T-helper 17 cell (primary cell): ENCODE data around the gene HMCN2. TPM values are rescaled to one million over a fixed set of nuclear protein-coding genes. Genes with fewer than 3 reads are reported as not detected.
A peak's percentile ranks its signal among the peaks of the same experiment; 100 is the strongest.

Experiments
- ATAC-seq: fragments of 150-1000 bp; cut with Tn5 transposase; 2 replicates; pipeline ENCODE4 v1.10.0; 2021; ENCODE audit warnings: mild to moderate bottlenecking, moderate library complexity
- DNase-seq, 3 donors: peaks; one replicate each; pipeline versions ENCODE4 v3.0.0 to v3.0.0-alpha.2; 2020 to 2021
- H3K9me3 ChIP-seq: one replicate; pipeline ENCODE4 v1.7.0; 2013; ENCODE audit warnings: low read length, mild to moderate bottlenecking; ENCODE audit not compliant: control insufficient read depth, poor library complexity, severe bottlenecking
- H3K27ac Mint-ChIP-seq: one replicate; pipeline ENCODE4 v1.8.0; 2022; ENCODE audit warnings: mild to moderate bottlenecking, moderate library complexity, mixed read lengths
- H3K27me3 Mint-ChIP-seq: one replicate; pipeline ENCODE4 v1.8.0; 2022; ENCODE audit warnings: mixed read lengths
- H3K36me3 Mint-ChIP-seq: one replicate; pipeline ENCODE4 v1.8.0; 2022; ENCODE audit warnings: low read depth, mixed read lengths
- H3K4me1 Mint-ChIP-seq: one replicate; pipeline ENCODE4 v1.8.0; 2022; ENCODE audit warnings: mild to moderate bottlenecking, mixed read lengths
- H3K4me3 Mint-ChIP-seq: one replicate; pipeline ENCODE4 v1.8.0; 2022; ENCODE audit warnings: mild to moderate bottlenecking, moderate library complexity, mixed read lengths
- total RNA-seq, 4 donors: library from RNA in 2 of 4; stranded (reverse) in 2 of 4; gene quantifications; one replicate each; pipeline ENCODE4 v1.2.3 and lab custom pipeline; 2022 to 2026

Gene HMCN2
- total RNA-seq, 2 donors from 2014 or later: 0.12 TPM; not detected in 1

- no peak overlapping the region for H3K27ac Mint-ChIP-seq
- H3K4me1 Mint-ChIP-seq: peaks cover 2% of the 10 kb centered on the region
- H3K27me3 Mint-ChIP-seq: peaks cover 39% of the 10 kb centered on the region
- H3K4me3 Mint-ChIP-seq: no peak overlapping the region
- H3K36me3 Mint-ChIP-seq: peaks cover 2% of the 10 kb centered on the region
- DNase-seq (no peak), ATAC-seq (no peak)
- no peaks in the 10 kb centered on the region for H3K9me3 ChIP-seq
Measured at GRCh38 chr9:130424595-130425454, 159.3 kb downstream of the HMCN2 start.

GRCh38 chr9:130425741-130426466, 160.3 kb downstream of the HMCN2 start:
- peaks cover 42% of the 10 kb centered on the region for H3K27me3 Mint-ChIP-seq

GRCh38 chr9:130426467-130426773, 160.9 kb downstream of the HMCN2 start:
- no peak for ATAC-seq
- H3K9me3 ChIP-seq: no peaks in the 10 kb centered on the region
- DNase-seq: no peak
- Mint-ChIP-seq H3K4me1 (peaks cover 2% of the 10 kb centered on the region), H3K4me3 (no peak overlapping the region), H3K36me3 (peaks cover 3% of the 10 kb centered on the region), H3K27me3 (peaks cover 42% of the 10 kb centered on the region), H3K27ac (no peak overlapping the region)

More at GRCh38 chr9:130425741-130426466, 160.3 kb downstream of the HMCN2 start:
- DNase-seq (no peak), ATAC-seq (no peak)
- H3K36me3 Mint-ChIP-seq: peaks cover 3% of the 10 kb centered on the region
- no peaks in the 10 kb centered on the region for H3K9me3 ChIP-seq
- no peak overlapping the region for H3K27ac Mint-ChIP-seq
- no peak overlapping the region for H3K4me3 Mint-ChIP-seq
- peaks cover 2% of the 10 kb centered on the region for H3K4me1 Mint-ChIP-seq

GRCh38 chr9:130426883-130427282, 161.3 kb downstream of the HMCN2 start:
- no peak for ATAC-seq
- Mint-ChIP-seq H3K27me3 (peaks cover 37% of the 10 kb centered on the region), H3K27ac (no peak overlapping the region), H3K4me3 (no peak overlapping the region), H3K36me3 (peaks cover 3% of the 10 kb centered on the region), H3K4me1 (peaks cover 2% of the 10 kb centered on the region)
- no peaks in the 10 kb centered on the region for H3K9me3 ChIP-seq
- no peak for DNase-seq

- Mint-ChIP-seq H3K27ac (no peak overlapping the region), H3K4me1 (peaks cover 2% of the 10 kb centered on the region), H3K36me3 (peaks cover 3% of the 10 kb centered on the region), H3K27me3 (peaks cover 35% of the 10 kb centered on the region), H3K4me3 (no peak overlapping the region)
- no peaks in the 10 kb centered on the region for H3K9me3 ChIP-seq
- ATAC-seq (no peak), DNase-seq (no peak)
Measured at GRCh38 chr9:130427326-130427725, 161.8 kb downstream of the HMCN2 start.

GRCh38 chr9:130428086-130428665, 162.6 kb downstream of the HMCN2 start:
- peaks cover 4% of the 10 kb centered on the region for H3K4me1 Mint-ChIP-seq
- peaks cover 3% of the 10 kb centered on the region for H3K36me3 Mint-ChIP-seq
- no peaks in the 10 kb centered on the region for H3K9me3 ChIP-seq
- ATAC-seq (no peak), DNase-seq (no peak)
- peaks cover 34% of the 10 kb centered on the region for H3K27me3 Mint-ChIP-seq
- no peak overlapping the region for H3K4me3 Mint-ChIP-seq
- no peak overlapping the region for H3K27ac Mint-ChIP-seq

- ATAC-seq (no peak), DNase-seq (no peak)
- Mint-ChIP-seq H3K4me1 (peaks cover 4% of the 10 kb centered on the region), H3K27me3 (peaks cover 29% of the 10 kb centered on the region), H3K4me3 (no peak overlapping the region), H3K36me3 (peaks cover 3% of the 10 kb centered on the region), H3K27ac (no peak overlapping the region)
- H3K9me3 ChIP-seq: no peaks in the 10 kb centered on the region
Measured at GRCh38 chr9:130429381-130429780, 163.8 kb downstream of the HMCN2 start.

GRCh38 chr9:130429831-130430230, 164.3 kb downstream of the HMCN2 start:
- no peaks in the 10 kb centered on the region for H3K9me3 ChIP-seq
- peaks cover 4% of the 10 kb centered on the region for H3K4me1 Mint-ChIP-seq
- no peak overlapping the region for H3K4me3 Mint-ChIP-seq
- DNase-seq (no peak), ATAC-seq (no peak)
- peaks cover 3% of the 10 kb centered on the region for H3K36me3 Mint-ChIP-seq
- H3K27me3 Mint-ChIP-seq: peaks cover 27% of the 10 kb centered on the region
- no peak overlapping the region for H3K27ac Mint-ChIP-seq

GRCh38 chr9:130430232-130430631, 164.7 kb downstream of the HMCN2 start:
- Mint-ChIP-seq H3K4me3 (peak overlapping the region; percentile 5), H3K27me3 (peaks cover 27% of the 10 kb centered on the region), H3K27ac (no peak overlapping the region), H3K4me1 (peaks cover 4% of the 10 kb centered on the region), H3K36me3 (peaks cover 3% of the 10 kb centered on the region)
- no peak for DNase-seq
- no peak for ATAC-seq
- no peaks in the 10 kb centered on the region for H3K9me3 ChIP-seq

- no peaks in the 10 kb centered on the region for H3K9me3 ChIP-seq
- no peak for DNase-seq
- peaks cover 4% of the 10 kb centered on the region for H3K4me1 Mint-ChIP-seq
- ATAC-seq: no peak
- H3K36me3 Mint-ChIP-seq: peaks cover 3% of the 10 kb centered on the region
- H3K27ac Mint-ChIP-seq: no peak overlapping the region
- H3K27me3 Mint-ChIP-seq: peaks cover 30% of the 10 kb centered on the region
- H3K4me3 Mint-ChIP-seq: no peak overlapping the region
Measured at GRCh38 chr9:130430734-130431535, 165.4 kb downstream of the HMCN2 start.

- peaks cover 4% of the 10 kb centered on the region for H3K4me1 Mint-ChIP-seq
- ATAC-seq: no peak
- no peak overlapping the region for H3K4me3 Mint-ChIP-seq
- no peaks in the 10 kb centered on the region for H3K9me3 ChIP-seq
- H3K36me3 Mint-ChIP-seq: peaks cover 3% of the 10 kb centered on the region
- H3K27me3 Mint-ChIP-seq: peaks cover 30% of the 10 kb centered on the region
- no peak overlapping the region for H3K27ac Mint-ChIP-seq
- DNase-seq: no peak
Measured at GRCh38 chr9:130431536-130432303, 166.2 kb downstream of the HMCN2 start.

- peak overlapping the region; percentile 37 for H3K4me3 Mint-ChIP-seq
- H3K9me3 ChIP-seq: no peaks in the 10 kb centered on the region
- peaks cover 4% of the 10 kb centered on the region for H3K4me1 Mint-ChIP-seq
- H3K27ac Mint-ChIP-seq: no peak overlapping the region
- H3K36me3 Mint-ChIP-seq: peaks cover 4% of the 10 kb centered on the region
- peaks cover 32% of the 10 kb centered on the region for H3K27me3 Mint-ChIP-seq
- DNase-seq: no peak
- ATAC-seq: no peak
Measured at GRCh38 chr9:130432362-130432761, 166.8 kb downstream of the HMCN2 start.
